Caco-2 (cell line): ENCODE measurements around the gene ACTL8. TPM values are rescaled to one million over a fixed set of nuclear protein-coding genes. Genes with fewer than 3 reads are reported as not detected.

Experiments used
- BruUV-seq: library from RNA; stranded (reverse); fragments of 400-500 nt; replicated peaks from 2 replicates; lab custom pipeline; 2021; lab: Mats Ljungman, UMichigan
- CTCF ChIA-PET: fragments of 300-600 bp; sonication (Branson Sonifier 250); formaldehyde crosslinking; loops from one replicate; lab custom pipeline; 2022; ENCODE audit warnings: antibody characterized with exemption; lab: Charles Lee
- POLR2A ChIA-PET: fragments of 300-600 bp; sonication (Branson Sonifier 250); formaldehyde crosslinking; loops from one replicate; lab custom pipeline; 2022; ENCODE audit warnings: antibody characterized with exemption; lab: Charles Lee
- DNase-seq, 2 experiments: peaks; one replicate each; pipeline versions ENCODE4 v3.0.0 to v3.0.0-alpha.2; 2020 to 2022
- H3K27me3 ChIP-seq: replicated peaks from 2 replicates; pipeline ENCODE4 v1.6.0; 2011; ENCODE audit warnings: low read length; ENCODE audit not compliant: control insufficient read depth, insufficient read depth
- H3K36me3 ChIP-seq: 2 replicates; pipeline ENCODE4 v1.5.1; 2011; ENCODE audit warnings: low read length; ENCODE audit not compliant: control insufficient read depth, insufficient read depth
- H3K4me1 ChIP-seq: fragments of 250-450 bp; sonication (Bioruptor Pico); 2 replicates; pipeline ENCODE4 v1.5.1; 2020; ENCODE audit warnings: mild to moderate bottlenecking
- H3K4me3 ChIP-seq: 2 replicates; pipeline ENCODE4 v1.5.1; 2011; ENCODE audit warnings: low read depth, mild to moderate bottlenecking, control low read depth, low read length
- H3K9me3 ChIP-seq: fragments of 250-450 bp; sonication (Bioruptor Pico); 2 replicates; pipeline ENCODE4 v1.5.1; 2020; ENCODE audit warnings: mild to moderate bottlenecking, moderate library complexity
- H3K27ac Mint-ChIP-seq: one replicate; pipeline ENCODE4 v1.8.0; 2022; ENCODE audit warnings: mixed read lengths; ENCODE audit not compliant: unreplicated experiment
- H3K27me3 Mint-ChIP-seq: one replicate; pipeline ENCODE4 v1.8.0; 2022; ENCODE audit warnings: mixed read lengths; ENCODE audit not compliant: insufficient read depth, unreplicated experiment
- H3K36me3 Mint-ChIP-seq: one replicate; pipeline ENCODE4 v1.8.0; 2022; ENCODE audit warnings: mild to moderate bottlenecking, mixed read lengths; ENCODE audit not compliant: insufficient read depth, unreplicated experiment
- H3K4me1 Mint-ChIP-seq: one replicate; pipeline ENCODE4 v1.8.0; 2022; ENCODE audit warnings: low read depth, mixed read lengths; ENCODE audit not compliant: unreplicated experiment
- H3K4me3 Mint-ChIP-seq: one replicate; pipeline ENCODE4 v1.8.0; 2022; ENCODE audit warnings: mild to moderate bottlenecking, moderate library complexity, mixed read lengths; ENCODE audit not compliant: unreplicated experiment
- H3K9me3 Mint-ChIP-seq: one replicate; pipeline ENCODE4 v1.8.0; 2022; ENCODE audit warnings: mixed read lengths; ENCODE audit not compliant: unreplicated experiment
- CTCF ChIP-seq, 2 experiments: fragments of 200-600 bp in 1 of 2; IDR thresholded peaks; 1 replicate in 1 of 2; 2 replicates in 1 of 2; pipeline versions ENCODE4 v1.5.1 to v1.8.0; 2011 to 2022; ENCODE audit warnings: antibody characterized with exemption in 1 of 2, control low read depth in 1 of 2, inconsistent platforms in 1 of 2, low read depth in 1 of 2, low read length in 1 of 2, mild to moderate bottlenecking in 1 of 2, moderate library complexity in 1 of 2; ENCODE audit not compliant: insufficient read depth in 1 of 2, severe bottlenecking in 1 of 2, unreplicated experiment in 1 of 2
- intact Hi-C: fragments of 100-400 bp; cut with micrococcal nuclease; formaldehyde crosslinking; loops from one replicate; pipeline ENCODE4 v1.10.0; 2022; ENCODE audit not compliant: unreplicated experiment
- total RNA-seq: library from RNA; stranded (reverse); gene quantifications from 2 replicates; pipeline ENCODE4 v1.2.3, GENCODE V29; 2022

The ACTL8 gene
- total RNA-seq, 1 experiment from 2014 or later: 79.3 TPM

- no peak overlapping the region for H3K4me3 Mint-ChIP-seq
- no peaks in the 10 kb centered on the region for H3K36me3 ChIP-seq
- intact Hi-C loops: no loop called here
- POLR2A ChIA-PET: no interaction called here
- no peaks in the 10 kb centered on the region for H3K36me3 Mint-ChIP-seq
- peaks cover 5% of the 10 kb centered on the region for H3K27me3 Mint-ChIP-seq
- H3K27ac Mint-ChIP-seq: no peak overlapping the region
- TF ChIP-seq CTCF (IDR thresholded peaks at IDR 0.05; ENCODE audit: insufficient read depth in 1 of 2, low read depth in 1 of 2, low read length in 1 of 2, severe bottlenecking in 1 of 2, unreplicated experiment in 1 of 2): no peak
- no peaks in the 10 kb centered on the region for H3K4me1 ChIP-seq
- H3K4me1 Mint-ChIP-seq: no peaks in the 10 kb centered on the region
- H3K9me3 ChIP-seq: no peaks in the 10 kb centered on the region
- no peaks in the 10 kb centered on the region for H3K9me3 Mint-ChIP-seq
- no peaks in the 10 kb centered on the region for H3K27me3 ChIP-seq
- CTCF ChIA-PET: no interaction called here
- no peak overlapping the region for H3K4me3 ChIP-seq
- BruUV-seq: no TSS peak
- no peak for DNase-seq
These were observed 91.2 kb downstream of the ACTL8 start for GRCh38 chr1:17846341-17846740.

GRCh38 chr1:17847111-17847510, 92.0 kb downstream of the ACTL8 start:
- Mint-ChIP-seq H3K9me3 (no peaks in the 10 kb centered on the region), H3K4me1 (no peaks in the 10 kb centered on the region), H3K27me3 (peaks cover 5% of the 10 kb centered on the region), H3K4me3 (no peak overlapping the region), H3K36me3 (no peaks in the 10 kb centered on the region), H3K27ac (no peak overlapping the region)
- Histone ChIP-seq H3K4me3 (no peak overlapping the region), H3K27me3 (no peaks in the 10 kb centered on the region), H3K9me3 (no peaks in the 10 kb centered on the region), H3K4me1 (no peaks in the 10 kb centered on the region), H3K36me3 (no peaks in the 10 kb centered on the region)
- no peak for TF ChIP-seq CTCF (IDR thresholded peaks at IDR 0.05; ENCODE audit: insufficient read depth in 1 of 2, low read depth in 1 of 2, low read length in 1 of 2, severe bottlenecking in 1 of 2, unreplicated experiment in 1 of 2)
- POLR2A ChIA-PET: no interaction called here
- CTCF ChIA-PET: no interaction called here
- BruUV-seq: no TSS peak
- intact Hi-C loops: no loop called here
- DNase-seq: no peak

GRCh38 chr1:17849216-17849615, 94.1 kb downstream of the ACTL8 start:
- intact Hi-C loops: no loop called here
- POLR2A ChIA-PET: no interaction called here
- no peaks in the 10 kb centered on the region for H3K27me3 ChIP-seq
- Mint-ChIP-seq H3K4me3 (no peak overlapping the region), H3K36me3 (no peaks in the 10 kb centered on the region), H3K27ac (no peak overlapping the region), H3K27me3 (peaks cover 5% of the 10 kb centered on the region), H3K4me1 (no peaks in the 10 kb centered on the region), H3K9me3 (no peaks in the 10 kb centered on the region)
- no peaks in the 10 kb centered on the region for H3K36me3 ChIP-seq
- no peak overlapping the region for H3K4me3 ChIP-seq
- H3K4me1 ChIP-seq: no peaks in the 10 kb centered on the region
- BruUV-seq: no TSS peak
- H3K9me3 ChIP-seq: no peaks in the 10 kb centered on the region
- TF ChIP-seq CTCF (IDR thresholded peaks at IDR 0.05; ENCODE audit: insufficient read depth in 1 of 2, low read depth in 1 of 2, low read length in 1 of 2, severe bottlenecking in 1 of 2, unreplicated experiment in 1 of 2): no peak
- CTCF ChIA-PET: no interaction called here
- no peak for DNase-seq
